Spinal cord (tissue), 10 donors: ENCODE results near the gene KIAA0319L. TPM values are rescaled to one million over a fixed set of nuclear protein-coding genes. Genes with fewer than 3 reads are reported as not detected.

Experiments
- DNase-seq, 6 donors: peaks; one replicate each; pipeline versions ENCODE4 v3.0.0 to v3.0.0-alpha.2; 2013 to 2015; ENCODE audit warnings: low spot score in 6 of 6, low read depth in 4 of 6
- H3K27ac ChIP-seq: one replicate; pipeline ENCODE4 v1.5.1; 2013; ENCODE audit warnings: low read depth, low read length, control low read depth
- H3K27me3 ChIP-seq: one replicate; pipeline ENCODE4 v1.6.1; 2013; ENCODE audit warnings: low read length; ENCODE audit not compliant: control insufficient read depth, insufficient read depth
- H3K36me3 ChIP-seq: one replicate; pipeline ENCODE4 v1.6.1; 2013; ENCODE audit warnings: low read length; ENCODE audit not compliant: control insufficient read depth, insufficient read depth
- H3K4me1 ChIP-seq: one replicate; pipeline ENCODE4 v1.6.1; 2013; ENCODE audit warnings: low read length; ENCODE audit not compliant: control insufficient read depth, insufficient read depth
- H3K4me3 ChIP-seq: one replicate; pipeline ENCODE4 v1.5.1; 2013; ENCODE audit warnings: low read depth, low read length, control low read depth
- H3K9me3 ChIP-seq: one replicate; pipeline ENCODE4 v1.6.1; 2013; ENCODE audit warnings: low read length; ENCODE audit not compliant: control insufficient read depth, insufficient read depth
- WGBS: methylation state at CpG from one replicate; pipeline ENCODE4 v1.1.5; 2013; ENCODE audit warnings: missing lambda C conversion rate; ENCODE audit not compliant: insufficient coverage; 5-methylcytosine and 5-hydroxymethylcytosine counted together
- long read RNA-seq, 4 donors: transcript quantifications; one replicate each; lab custom pipeline, GENCODE V29; 2026
- polyA plus RNA-seq, 2 donors: library from polyadenylated mRNA; unstranded; fragments of 120-200 nt; gene quantifications; one replicate each; pipeline ENCODE4 v1.2.1, GENCODE V29; 2013; ENCODE audit not compliant: insufficient read length in 2 of 2
- total RNA-seq, 2 donors: library from RNA; depleted of rRNA in 1 of 2; stranded (reverse); fragments of 120-200 nt in 1 of 2; fragments of >200 nt in 1 of 2; gene quantifications; one replicate each; pipeline versions ENCODE4 v1.2.3 to v1.2.4, GENCODE V29; 2013 to 2014
- donor health status: healthy.

The KIAA0319L gene
- total RNA-seq (10 to 100 TPM; 57.0 to 67.0 TPM), polyA plus RNA-seq (10 to 100 TPM; 62.4 to 95.1 TPM)
- long read RNA-seq, donor 1, full-length matches to known transcripts, result 3 of 22 reads
- long read RNA-seq, donor 1, partial matches to known transcripts, result 19 of 22 reads
- long read RNA-seq, donor 1, other reads (novel, unspliced or antisense), result 0 of 22 reads
- long read RNA-seq, donor 2, full-length matches to known transcripts, result 1 of 101 reads
- long read RNA-seq, donor 2, partial matches to known transcripts, result 95 of 101 reads
- long read RNA-seq, donor 2, other reads (novel, unspliced or antisense), result 5 of 101 reads
- long read RNA-seq, donor 3, partial matches to known transcripts, result 0 of 2 reads
- long read RNA-seq, donor 3, other reads (novel, unspliced or antisense), result 0 of 2 reads
- long read RNA-seq, donor 4, full-length matches to known transcripts, result 3 of 21 reads
- long read RNA-seq, donor 4, partial matches to known transcripts, result 18 of 21 reads
- long read RNA-seq, donor 4, other reads (novel, unspliced or antisense), result 0 of 21 reads

DNA sequence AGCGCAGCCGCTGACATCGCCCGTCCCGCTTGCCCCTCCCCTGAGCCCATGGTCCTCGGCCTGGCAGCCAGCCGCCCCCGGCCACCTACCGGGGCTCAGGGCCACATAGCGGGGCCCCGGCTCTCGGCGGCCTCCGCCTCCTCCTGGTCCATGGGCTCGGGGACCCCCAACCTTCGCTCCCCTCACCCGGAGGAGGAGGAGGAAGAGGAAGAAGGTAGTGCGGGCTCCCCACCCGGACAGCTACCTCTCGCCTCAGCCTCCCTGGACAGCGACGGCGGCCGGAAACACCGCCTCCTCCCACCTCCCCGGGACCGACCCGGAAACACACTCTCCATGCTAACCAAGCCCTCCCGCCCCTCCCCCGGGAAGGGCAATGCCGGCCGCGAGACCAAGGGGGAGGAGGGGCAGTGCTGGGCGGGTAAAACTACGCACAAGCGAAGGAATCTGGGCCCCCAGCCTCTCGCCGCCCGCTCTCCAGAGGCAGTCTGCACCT, at the start of gene KIAA0319L:
KIAA0319L (minus strand) TSS at position 286 of the 493 bp plus-strand sequence. CDS start 2,912 bp downstream, outside the sequence.
- Histone ChIP-seq H3K9me3 (no peaks in the 10 kb centered on the region), H3K4me3 (peak within 1 kb of the TSS; percentile 96), H3K4me1 (peaks cover 47% of the 10 kb centered on the region), H3K27ac (peak within 1 kb of the TSS; percentile 98), H3K36me3 (peaks cover 34% of the 10 kb centered on the region), H3K27me3 (no peaks in the 10 kb centered on the region)
- WGBS, result 0% methylated on average over 23 of the region's 39 CpGs
- peak in 2 of 6 donors; percentile 73 to 92 for DNase-seq

DNA sequence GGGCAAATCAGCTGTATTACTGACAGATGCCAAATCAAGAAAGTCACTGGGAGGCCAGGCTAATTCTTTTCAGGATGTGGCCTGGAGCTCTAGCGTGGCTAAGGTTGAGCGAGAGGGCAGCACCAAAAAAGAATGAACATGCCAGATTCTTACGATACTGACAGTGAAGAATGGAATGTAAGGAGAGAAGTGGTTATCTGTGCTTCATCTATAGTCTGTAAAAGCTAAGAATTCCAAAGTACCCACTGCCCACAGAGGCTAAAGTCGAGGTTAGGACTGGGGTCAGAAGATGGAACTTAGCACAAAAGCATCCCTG, 48.6 kb upstream of the KIAA0319L start:
- H3K27ac ChIP-seq, result no peak overlapping the region
- 54% methylated on average over 3 of the region's 4 CpGs for WGBS
- H3K4me3 ChIP-seq, result no peak overlapping the region
- no peak for DNase-seq
- peaks cover 45% of the 10 kb centered on the region for H3K36me3 ChIP-seq
- H3K27me3 ChIP-seq, result no peaks in the 10 kb centered on the region
- no peaks in the 10 kb centered on the region for H3K9me3 ChIP-seq
- no peaks in the 10 kb centered on the region for H3K4me1 ChIP-seq

DNA sequence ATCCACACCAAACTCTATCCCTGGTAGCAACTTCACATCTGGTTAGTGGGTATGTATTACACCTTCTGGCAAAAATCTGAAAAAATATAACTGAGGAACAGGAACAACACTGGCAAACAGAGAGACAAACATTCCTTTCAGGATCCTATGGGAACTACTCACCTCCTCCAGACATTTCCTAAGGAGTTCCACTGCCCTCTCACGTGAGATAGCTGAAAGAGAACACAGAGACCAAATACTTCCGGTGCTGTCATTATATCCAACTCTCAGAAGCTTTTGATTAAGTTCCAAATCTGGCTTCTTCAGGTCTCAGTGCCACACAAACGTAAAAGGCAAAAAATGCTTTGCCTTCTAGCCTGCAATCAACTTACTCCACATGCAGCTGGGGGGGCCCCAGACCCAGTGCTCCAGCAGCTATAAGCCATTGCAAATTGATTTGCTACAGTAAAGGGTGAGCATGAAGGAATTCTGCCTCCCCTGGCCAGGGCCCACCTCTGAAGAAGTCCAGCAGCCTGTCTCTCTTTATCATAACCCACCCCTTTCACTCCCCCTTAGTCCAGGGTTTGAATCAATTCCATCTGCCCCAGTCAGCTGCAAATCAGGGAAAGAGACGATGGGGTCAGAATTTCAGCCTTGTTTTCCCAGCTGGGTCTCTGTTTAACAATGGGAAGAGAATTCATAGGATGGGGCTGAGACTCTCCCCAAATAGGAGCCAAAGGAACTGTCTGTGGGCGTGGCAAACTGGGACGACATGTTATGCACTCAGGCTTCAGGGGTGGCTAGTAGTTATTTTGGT, 48.1 kb upstream of the KIAA0319L start:
- Histone ChIP-seq H3K4me3 (no peak overlapping the region), H3K4me1 (no peaks in the 10 kb centered on the region), H3K27ac (no peak overlapping the region), H3K36me3 (peaks cover 43% of the 10 kb centered on the region), H3K9me3 (no peaks in the 10 kb centered on the region), H3K27me3 (no peaks in the 10 kb centered on the region)
- peak in 1 of 6 donors; percentile 3 for DNase-seq
- WGBS, result 53% methylated on average over 5 of the region's 6 CpGs

DNA sequence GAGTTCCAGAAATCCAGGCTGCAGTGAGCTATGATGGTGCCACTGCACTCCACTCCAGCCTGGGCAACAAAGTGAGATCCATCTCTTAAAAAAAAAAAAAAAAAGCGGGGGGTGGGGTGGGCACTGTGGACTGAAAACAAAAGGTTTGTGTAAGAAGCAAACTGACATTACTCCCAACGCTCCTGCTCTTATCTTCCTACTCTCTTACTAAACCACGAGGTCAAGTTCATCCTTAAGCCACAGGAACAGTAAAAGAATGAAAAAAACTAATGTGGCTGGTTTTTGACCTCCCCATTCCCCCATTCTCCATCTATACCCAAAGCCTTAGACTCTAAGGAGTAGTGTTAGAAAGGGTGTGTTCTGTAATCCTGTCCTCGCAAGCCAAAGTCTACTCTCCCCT, 46.7 kb upstream of the KIAA0319L start:
- Histone ChIP-seq H3K36me3 (peaks cover 39% of the 10 kb centered on the region), H3K4me3 (no peak overlapping the region), H3K9me3 (no peaks in the 10 kb centered on the region), H3K27me3 (no peaks in the 10 kb centered on the region), H3K4me1 (no peaks in the 10 kb centered on the region), H3K27ac (no peak overlapping the region)
- no peak for DNase-seq
- no CpG with 5 or more reads among the region's 4 CpGs for WGBS

DNA sequence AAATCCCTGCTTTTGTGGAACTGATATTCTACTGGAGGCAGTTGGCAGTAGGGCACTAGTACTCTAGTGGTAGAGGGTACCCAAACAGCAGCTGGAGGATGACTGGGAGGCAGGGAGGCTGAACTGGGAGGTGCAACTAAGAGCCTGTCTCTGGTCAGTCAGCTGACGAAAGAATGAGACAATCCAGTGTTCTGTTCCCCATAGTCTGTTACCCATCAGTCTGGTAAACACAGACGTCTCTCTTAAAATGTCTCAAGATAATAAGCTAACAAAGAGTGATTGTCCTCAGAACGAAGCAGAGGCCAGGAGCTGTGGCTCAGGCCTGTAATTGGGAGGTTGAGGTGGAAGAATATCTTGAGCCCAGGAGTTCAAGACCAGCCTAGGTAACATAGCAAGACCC, 46.3 kb upstream of the KIAA0319L start:
- Histone ChIP-seq H3K4me1 (no peaks in the 10 kb centered on the region), H3K4me3 (no peak overlapping the region), H3K9me3 (no peaks in the 10 kb centered on the region), H3K27me3 (no peaks in the 10 kb centered on the region), H3K36me3 (peaks cover 39% of the 10 kb centered on the region), H3K27ac (no peak overlapping the region)
- DNase-seq, result no peak
- 60% methylated on average over 2 of the region's 3 CpGs for WGBS

DNA sequence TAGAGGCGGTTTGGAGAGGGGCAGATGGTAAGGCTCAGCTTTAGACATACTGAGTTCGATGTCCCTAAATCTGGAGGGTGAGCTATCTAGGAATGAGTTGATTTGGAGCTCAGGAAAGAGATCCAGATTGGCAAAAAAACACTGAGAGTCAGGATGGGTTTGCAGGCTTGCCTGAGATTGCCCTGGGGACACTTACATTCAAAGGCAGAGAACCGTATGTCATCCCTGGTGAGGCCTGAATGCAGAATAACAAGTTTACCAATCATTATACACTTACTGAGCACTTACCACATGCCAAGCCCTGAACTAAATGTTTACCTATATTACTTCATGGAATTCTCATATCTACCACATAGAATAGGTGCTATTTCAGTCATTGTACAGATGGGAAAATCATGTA, 43.4 kb upstream of the KIAA0319L start:
- no peak for DNase-seq
- no peak overlapping the region for H3K27ac ChIP-seq
- H3K36me3 ChIP-seq, result peaks cover 33% of the 10 kb centered on the region
- H3K4me1 ChIP-seq, result no peaks in the 10 kb centered on the region
- H3K27me3 ChIP-seq, result no peaks in the 10 kb centered on the region
- no peaks in the 10 kb centered on the region for H3K9me3 ChIP-seq
- 95% methylated on average over 3 of the region's 3 CpGs for WGBS
- H3K4me3 ChIP-seq, result no peak overlapping the region

DNA sequence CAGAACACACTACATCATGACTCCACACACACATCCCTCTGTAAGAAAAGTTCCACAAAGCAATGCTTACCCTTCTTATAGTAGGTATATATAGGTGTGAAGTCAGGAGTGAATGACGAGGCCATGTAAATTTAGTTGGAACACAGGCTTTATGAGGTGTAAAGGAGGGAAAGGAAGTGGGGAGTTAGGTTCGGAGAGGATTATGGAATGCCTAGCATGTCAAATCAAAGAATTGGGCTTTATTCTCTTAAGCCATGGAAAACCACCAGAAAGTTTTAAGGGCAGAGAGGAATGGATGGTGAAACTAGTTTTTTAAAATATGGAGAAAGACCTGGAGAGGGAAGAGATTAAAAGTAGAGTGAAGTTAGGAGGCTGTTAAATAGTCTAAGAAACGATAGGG, 42.2 kb upstream of the KIAA0319L start:
- no peak overlapping the region for H3K4me3 ChIP-seq
- peaks cover 33% of the 10 kb centered on the region for H3K36me3 ChIP-seq
- WGBS, result 85% methylated on average over 3 of the region's 3 CpGs
- no peaks in the 10 kb centered on the region for H3K27me3 ChIP-seq
- no peak for DNase-seq
- H3K4me1 ChIP-seq, result no peaks in the 10 kb centered on the region
- no peaks in the 10 kb centered on the region for H3K9me3 ChIP-seq
- H3K27ac ChIP-seq, result no peak overlapping the region

DNA sequence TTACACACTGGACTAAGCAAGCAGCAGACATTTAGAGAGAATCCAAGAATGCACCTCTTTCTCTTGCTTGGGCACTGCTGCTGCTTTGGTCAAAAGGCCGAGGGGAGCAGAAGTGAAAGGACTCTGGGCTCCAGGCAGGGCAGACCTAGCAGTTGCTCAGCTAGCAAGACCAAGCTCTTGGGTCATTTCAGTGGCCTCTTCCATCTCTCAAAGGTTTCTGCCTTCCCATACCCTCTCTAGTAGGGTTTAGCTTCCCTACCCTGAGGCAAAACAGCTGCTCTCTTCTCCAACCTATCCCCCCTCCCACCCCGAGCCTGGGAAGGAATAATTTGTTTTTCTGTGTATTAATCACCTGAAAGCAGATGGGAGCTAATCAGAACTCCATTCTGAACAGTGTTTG, 41.7 kb upstream of the KIAA0319L start:
- Histone ChIP-seq H3K36me3 (peaks cover 29% of the 10 kb centered on the region), H3K27me3 (no peaks in the 10 kb centered on the region), H3K27ac (no peak overlapping the region), H3K4me3 (no peak overlapping the region), H3K4me1 (no peaks in the 10 kb centered on the region), H3K9me3 (no peaks in the 10 kb centered on the region)
- DNase-seq, result peak in 1 of 6 donors; percentile 15
- WGBS, result 91% methylated on average over 1 of the region's 2 CpGs

DNA sequence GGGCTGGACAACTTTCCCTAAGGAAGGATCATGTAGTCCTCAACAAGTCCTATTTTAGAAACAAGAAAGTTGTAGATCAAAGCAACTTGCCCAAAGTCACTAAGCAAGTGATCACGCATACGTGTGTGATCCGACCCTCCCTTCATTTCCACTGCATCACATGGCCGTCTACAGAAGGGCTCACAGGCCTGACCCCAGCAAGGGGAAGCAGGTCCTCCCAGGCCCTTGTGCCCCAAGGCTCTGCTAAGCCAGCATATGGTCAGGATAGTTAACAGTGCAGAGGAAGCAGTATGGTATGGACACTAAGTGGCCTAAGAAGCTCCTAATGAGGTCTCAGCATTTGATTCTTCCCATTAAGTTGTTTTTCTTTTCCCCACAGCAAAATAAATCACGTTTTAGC, 40.7 kb upstream of the KIAA0319L start:
- H3K27me3 ChIP-seq, result no peaks in the 10 kb centered on the region
- H3K4me1 ChIP-seq, result no peaks in the 10 kb centered on the region
- no peak overlapping the region for H3K27ac ChIP-seq
- no peak for DNase-seq
- WGBS, result 90% methylated on average over 3 of the region's 5 CpGs
- no peaks in the 10 kb centered on the region for H3K9me3 ChIP-seq
- peaks cover 24% of the 10 kb centered on the region for H3K36me3 ChIP-seq
- H3K4me3 ChIP-seq, result no peak overlapping the region
